Osteocyte (in vitro differentiated cells): ENCODE data around the gene ALPL. TPM values are rescaled to one million over a fixed set of nuclear protein-coding genes. Genes with fewer than 3 reads are reported as not detected.
A peak's percentile ranks its signal among the peaks of the same experiment; 100 is the strongest.

Source experiments
- DNase-seq: peaks from one replicate; pipeline ENCODE4 v3.0.0; 2021; ENCODE audit warnings: mixed read lengths; ENCODE audit not compliant: unreplicated experiment; ENCODE audit errors: extremely low spot score
- H3K27ac Mint-ChIP-seq: one replicate; pipeline ENCODE4 v1.8.0; 2021; ENCODE audit warnings: mild to moderate bottlenecking, mixed read lengths; ENCODE audit not compliant: unreplicated experiment
- H3K27me3 Mint-ChIP-seq: one replicate; pipeline ENCODE4 v1.8.0; 2021; ENCODE audit warnings: mixed read lengths; ENCODE audit not compliant: unreplicated experiment
- H3K36me3 Mint-ChIP-seq: one replicate; pipeline ENCODE4 v1.8.0; 2021; ENCODE audit warnings: mixed read lengths; ENCODE audit not compliant: unreplicated experiment
- H3K4me1 Mint-ChIP-seq: one replicate; pipeline ENCODE4 v1.8.0; 2021; ENCODE audit warnings: mixed read lengths; ENCODE audit not compliant: unreplicated experiment
- H3K4me3 Mint-ChIP-seq: one replicate; pipeline ENCODE4 v1.8.0; 2021; ENCODE audit warnings: mild to moderate bottlenecking, moderate library complexity, mixed read lengths; ENCODE audit not compliant: unreplicated experiment
- H3K9me3 Mint-ChIP-seq: one replicate; pipeline ENCODE4 v1.8.0; 2021; ENCODE audit warnings: mixed read lengths; ENCODE audit not compliant: unreplicated experiment
- CTCF ChIP-seq: fragments of 200-600 bp; sonication (generic); IDR thresholded peaks from 2 replicates; pipeline ENCODE4 v1.5.0; 2021; ENCODE audit warnings: antibody characterized with exemption, mild to moderate bottlenecking, moderate library complexity
- total RNA-seq: library from RNA; stranded (reverse); gene quantifications from 2 replicates; pipeline ENCODE4 v1.2.1, GENCODE V29; 2021

The ALPL gene
- total RNA-seq, 1 donor from 2014 or later: 41.6 TPM

GRCh38 chr1:21568006-21568746 lies 59.0 kb downstream of the ALPL start:
- Mint-ChIP-seq H3K36me3 (no peaks in the 10 kb centered on the region), H3K9me3 (no peaks in the 10 kb centered on the region), H3K27ac (peak overlapping the region; percentile 73), H3K4me1 (peaks cover 43% of the 10 kb centered on the region), H3K27me3 (no peaks in the 10 kb centered on the region), H3K4me3 (peak overlapping the region; percentile 20)
- no peak for DNase-seq
- TF ChIP-seq CTCF: no peak

- no peaks in the 10 kb centered on the region for H3K27me3 Mint-ChIP-seq
- no peaks in the 10 kb centered on the region for H3K9me3 Mint-ChIP-seq
- H3K27ac Mint-ChIP-seq: peak overlapping the region; percentile 73
- peak overlapping the region; percentile 20 for H3K4me3 Mint-ChIP-seq
- H3K4me1 Mint-ChIP-seq: peaks cover 43% of the 10 kb centered on the region
- TF ChIP-seq CTCF: no peak
- H3K36me3 Mint-ChIP-seq: no peaks in the 10 kb centered on the region
- no peak for DNase-seq
Measured at GRCh38 chr1:21568809-21569385, 59.7 kb downstream of the ALPL start.

DNA sequence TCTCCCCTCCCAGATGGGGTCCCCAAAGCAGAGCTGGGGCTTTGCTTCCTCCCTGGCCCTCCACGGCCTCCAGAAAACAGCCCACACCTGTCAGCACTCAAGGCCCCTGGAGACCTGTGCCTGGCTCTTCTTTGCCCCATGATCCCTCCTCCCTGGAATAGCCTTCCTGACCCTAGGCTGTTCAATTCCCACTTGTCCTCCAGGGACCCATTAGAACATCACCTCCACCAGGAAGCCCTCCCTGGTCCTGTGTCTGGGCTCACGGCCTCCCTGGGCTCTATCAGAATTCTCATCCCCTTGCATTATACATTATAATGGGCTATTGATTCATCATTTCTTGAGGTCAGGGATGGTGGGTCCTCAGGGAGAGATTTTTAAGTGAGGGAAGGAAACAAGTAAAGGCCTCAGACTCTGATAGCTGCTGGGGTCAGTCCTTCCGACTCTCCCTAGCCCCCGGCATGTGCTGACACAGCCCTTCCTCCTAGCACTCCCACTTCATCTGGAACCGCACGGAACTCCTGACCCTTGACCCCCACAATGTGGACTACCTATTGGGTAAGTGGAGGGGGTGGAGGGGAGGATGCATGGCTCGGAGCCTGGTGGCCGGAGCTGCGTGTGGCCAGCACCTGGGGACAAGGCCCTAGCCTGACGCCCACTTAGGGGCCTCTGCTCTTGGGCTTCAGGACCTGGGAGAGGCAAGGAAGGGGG lies 60.8 kb downstream of the ALPL start:
- Mint-ChIP-seq H3K9me3 (no peaks in the 10 kb centered on the region), H3K4me3 (no peak overlapping the region), H3K27ac (no peak overlapping the region), H3K36me3 (no peaks in the 10 kb centered on the region), H3K4me1 (peaks cover 50% of the 10 kb centered on the region), H3K27me3 (no peaks in the 10 kb centered on the region)
- no peak for DNase-seq
- no peak for TF ChIP-seq CTCF

GRCh38 chr1:21570528-21570875 lies 61.3 kb downstream of the ALPL start:
- TF ChIP-seq CTCF: no peak
- Mint-ChIP-seq H3K9me3 (no peaks in the 10 kb centered on the region), H3K27me3 (no peaks in the 10 kb centered on the region), H3K4me3 (no peak overlapping the region), H3K27ac (no peak overlapping the region), H3K4me1 (peaks cover 46% of the 10 kb centered on the region), H3K36me3 (no peaks in the 10 kb centered on the region)
- DNase-seq: no peak

- no peak for TF ChIP-seq CTCF
- no peak for DNase-seq
- H3K27ac Mint-ChIP-seq: no peak overlapping the region
- peaks cover 43% of the 10 kb centered on the region for H3K4me1 Mint-ChIP-seq
- H3K4me3 Mint-ChIP-seq: no peak overlapping the region
- H3K27me3 Mint-ChIP-seq: no peaks in the 10 kb centered on the region
- H3K36me3 Mint-ChIP-seq: no peaks in the 10 kb centered on the region
- no peaks in the 10 kb centered on the region for H3K9me3 Mint-ChIP-seq
Measured at GRCh38 chr1:21570885-21571284, 61.7 kb downstream of the ALPL start.
